Coronary artery (tissue), 2 donors: ENCODE results near the gene BLOC1S5.

Source experiments
- DNase-seq: peaks from one replicate; pipeline ENCODE4 v3.0.0-alpha.2; 2017; ENCODE audit warnings: low spot score
- H3K27ac ChIP-seq, 2 donors: fragments of 200-600 bp; sonication (generic); one replicate each; pipeline ENCODE4 v1.5.1; 2016 to 2019
- H3K4me3 ChIP-seq: fragments of 200-600 bp; sonication (generic); 2 replicates; pipeline ENCODE4 v1.5.1; 2016; ENCODE audit warnings: mild to moderate bottlenecking, moderate library complexity
- TF ChIP-seq, protein P1 (sequence below): fragments of 200-600 bp; sonication (generic); IDR thresholded peaks from one replicate; pipeline ENCODE4 v1.5.1; 2019; ENCODE audit warnings: antibody characterized with exemption

BLOC1S5 gene, protein sequence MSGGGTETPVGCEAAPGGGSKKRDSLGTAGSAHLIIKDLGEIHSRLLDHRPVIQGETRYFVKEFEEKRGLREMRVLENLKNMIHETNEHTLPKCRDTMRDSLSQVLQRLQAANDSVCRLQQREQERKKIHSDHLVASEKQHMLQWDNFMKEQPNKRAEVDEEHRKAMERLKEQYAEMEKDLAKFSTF

DNA sequence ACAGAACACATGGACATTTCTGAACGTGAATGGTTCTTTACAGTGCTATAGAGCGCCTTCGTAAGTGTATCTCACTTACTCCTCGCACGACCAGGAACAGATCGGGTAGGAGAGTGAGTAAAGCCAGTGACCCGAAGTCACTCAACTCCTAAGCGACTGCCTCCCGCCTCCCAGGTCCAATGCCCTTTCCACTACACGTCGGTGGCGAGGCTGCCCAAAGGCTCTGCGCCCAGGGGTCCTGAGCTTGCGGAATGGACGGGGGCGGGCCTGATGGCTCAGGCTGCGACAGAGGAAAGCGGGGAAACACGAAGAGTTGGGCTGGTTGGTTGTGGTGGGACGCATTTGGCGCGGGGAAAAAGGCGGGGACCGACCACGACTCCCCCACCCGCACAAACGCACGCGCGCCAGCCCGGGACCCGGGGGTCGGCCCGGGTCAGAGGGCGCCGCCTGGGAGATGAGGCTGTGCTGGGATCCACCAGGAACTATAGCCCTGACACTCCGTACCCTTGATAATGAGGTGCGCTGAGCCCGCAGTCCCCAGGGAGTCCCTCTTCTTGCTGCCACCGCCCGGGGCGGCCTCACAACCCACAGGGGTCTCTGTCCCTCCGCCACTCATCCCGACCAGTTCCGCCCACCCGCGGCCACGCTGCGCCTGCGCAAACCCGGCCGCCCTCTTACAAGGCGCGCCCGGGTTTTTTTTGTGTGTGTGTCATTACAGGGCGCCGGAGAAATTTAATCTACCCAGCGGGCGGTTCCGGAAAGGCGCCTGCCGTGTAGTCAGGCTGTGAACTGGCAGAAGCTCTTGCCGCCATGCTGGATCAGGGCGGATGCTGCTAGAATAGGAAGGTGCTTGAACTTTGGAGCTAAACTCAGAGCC lies at the start of gene BLOC1S5:
TSS of gene BLOC1S5 (minus strand) at position 629 of the 877 bp plus-strand sequence. CDS start at position 616, 13 bp downstream.
- peak within 1 kb of the TSS; percentile 79 to 93 for H3K27ac ChIP-seq
- TF ChIP-seq, protein P1, sequence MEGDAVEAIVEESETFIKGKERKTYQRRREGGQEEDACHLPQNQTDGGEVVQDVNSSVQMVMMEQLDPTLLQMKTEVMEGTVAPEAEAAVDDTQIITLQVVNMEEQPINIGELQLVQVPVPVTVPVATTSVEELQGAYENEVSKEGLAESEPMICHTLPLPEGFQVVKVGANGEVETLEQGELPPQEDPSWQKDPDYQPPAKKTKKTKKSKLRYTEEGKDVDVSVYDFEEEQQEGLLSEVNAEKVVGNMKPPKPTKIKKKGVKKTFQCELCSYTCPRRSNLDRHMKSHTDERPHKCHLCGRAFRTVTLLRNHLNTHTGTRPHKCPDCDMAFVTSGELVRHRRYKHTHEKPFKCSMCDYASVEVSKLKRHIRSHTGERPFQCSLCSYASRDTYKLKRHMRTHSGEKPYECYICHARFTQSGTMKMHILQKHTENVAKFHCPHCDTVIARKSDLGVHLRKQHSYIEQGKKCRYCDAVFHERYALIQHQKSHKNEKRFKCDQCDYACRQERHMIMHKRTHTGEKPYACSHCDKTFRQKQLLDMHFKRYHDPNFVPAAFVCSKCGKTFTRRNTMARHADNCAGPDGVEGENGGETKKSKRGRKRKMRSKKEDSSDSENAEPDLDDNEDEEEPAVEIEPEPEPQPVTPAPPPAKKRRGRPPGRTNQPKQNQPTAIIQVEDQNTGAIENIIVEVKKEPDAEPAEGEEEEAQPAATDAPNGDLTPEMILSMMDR, result no peak

DNA sequence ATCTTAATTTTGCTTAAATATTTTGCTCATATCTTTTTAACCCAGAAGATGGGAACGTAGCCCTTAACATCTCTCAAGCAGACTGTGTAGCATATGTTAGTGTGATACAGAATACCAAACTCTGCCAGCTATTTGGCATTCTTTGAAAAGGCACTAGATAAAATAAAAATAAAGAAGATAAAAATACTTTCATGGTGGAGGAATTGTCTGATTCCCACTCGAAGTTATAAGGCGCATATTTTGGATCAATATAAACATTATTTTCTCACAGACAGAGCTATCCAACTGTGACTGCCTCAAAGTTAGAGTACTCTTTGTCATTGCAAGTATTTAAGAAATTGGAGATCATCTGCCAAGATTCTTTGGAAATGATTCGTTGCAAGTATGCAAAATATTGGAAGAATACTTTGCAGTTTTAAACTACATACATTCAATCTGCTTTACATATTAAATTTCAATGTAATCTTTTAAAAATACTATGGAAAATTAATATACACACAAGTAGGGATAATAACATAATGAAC lies 49.0 kb upstream of the BLOC1S5 start:
- Histone ChIP-seq H3K4me3 (no peak overlapping the region), H3K27ac (no peak overlapping the region)
- TF ChIP-seq, protein P1, result no peak
- no peak for DNase-seq

More for the DNA sequence above, at the start of gene BLOC1S5:
- peak within 1 kb of the TSS; percentile 87 for H3K4me3 ChIP-seq
- peak; percentile 97 for DNase-seq

DNA sequence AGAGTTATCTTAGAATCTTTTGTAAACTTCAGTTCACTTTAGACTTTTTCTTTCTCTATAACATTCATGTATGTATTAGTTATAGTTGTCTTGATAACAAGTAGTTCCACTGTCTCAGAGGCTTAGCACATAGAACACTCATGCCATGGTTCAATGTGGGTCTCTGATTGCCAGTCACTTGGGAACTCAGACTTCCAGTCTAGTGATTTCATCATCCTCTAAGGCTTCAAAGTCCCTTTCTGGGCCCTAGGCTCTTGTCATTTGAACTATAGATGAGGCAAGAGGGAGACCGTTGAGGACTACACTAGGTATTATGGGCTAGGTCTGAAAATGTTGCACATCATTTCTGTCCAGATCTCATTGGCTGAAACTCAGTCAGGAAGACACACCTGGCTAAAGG lies 46.5 kb upstream of the BLOC1S5 start:
- no peak overlapping the region for H3K27ac ChIP-seq
- TF ChIP-seq, protein P1, result no peak
- no peak for DNase-seq

DNA sequence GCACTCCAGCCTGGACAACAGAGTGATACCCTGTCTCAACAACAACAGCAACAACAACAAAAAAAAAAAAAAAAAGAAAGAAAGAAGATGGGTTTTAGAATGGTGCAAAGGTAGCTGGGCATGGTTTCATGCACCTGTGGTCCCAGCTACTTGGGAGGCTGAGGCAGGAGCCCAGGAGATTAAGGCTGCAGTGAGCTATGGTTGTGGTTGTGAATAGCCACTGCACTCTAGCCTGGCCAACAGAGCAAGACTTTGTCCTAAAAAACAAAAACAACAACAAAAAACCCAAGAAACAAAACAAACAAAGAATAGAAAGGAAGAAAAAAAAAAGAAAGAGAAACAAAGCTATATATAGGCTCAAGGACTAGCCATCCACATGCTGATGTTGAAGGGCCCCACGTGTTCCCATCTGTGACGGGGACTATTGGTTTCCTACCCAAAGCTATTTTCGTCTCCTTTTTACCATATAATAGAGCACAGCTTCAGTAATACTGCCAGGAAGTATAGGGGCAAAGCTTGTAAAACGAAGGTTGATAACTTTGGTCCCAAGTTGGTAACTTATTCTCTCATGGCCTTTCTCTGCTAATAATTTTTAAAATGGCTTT lies 46.0 kb upstream of the BLOC1S5 start:
- no peak for DNase-seq
- TF ChIP-seq, protein P1, result no peak
- H3K4me3 ChIP-seq, result no peak overlapping the region

More for the DNA sequence above, 46.5 kb upstream of the BLOC1S5 start:
- no peak overlapping the region for H3K4me3 ChIP-seq

DNA sequence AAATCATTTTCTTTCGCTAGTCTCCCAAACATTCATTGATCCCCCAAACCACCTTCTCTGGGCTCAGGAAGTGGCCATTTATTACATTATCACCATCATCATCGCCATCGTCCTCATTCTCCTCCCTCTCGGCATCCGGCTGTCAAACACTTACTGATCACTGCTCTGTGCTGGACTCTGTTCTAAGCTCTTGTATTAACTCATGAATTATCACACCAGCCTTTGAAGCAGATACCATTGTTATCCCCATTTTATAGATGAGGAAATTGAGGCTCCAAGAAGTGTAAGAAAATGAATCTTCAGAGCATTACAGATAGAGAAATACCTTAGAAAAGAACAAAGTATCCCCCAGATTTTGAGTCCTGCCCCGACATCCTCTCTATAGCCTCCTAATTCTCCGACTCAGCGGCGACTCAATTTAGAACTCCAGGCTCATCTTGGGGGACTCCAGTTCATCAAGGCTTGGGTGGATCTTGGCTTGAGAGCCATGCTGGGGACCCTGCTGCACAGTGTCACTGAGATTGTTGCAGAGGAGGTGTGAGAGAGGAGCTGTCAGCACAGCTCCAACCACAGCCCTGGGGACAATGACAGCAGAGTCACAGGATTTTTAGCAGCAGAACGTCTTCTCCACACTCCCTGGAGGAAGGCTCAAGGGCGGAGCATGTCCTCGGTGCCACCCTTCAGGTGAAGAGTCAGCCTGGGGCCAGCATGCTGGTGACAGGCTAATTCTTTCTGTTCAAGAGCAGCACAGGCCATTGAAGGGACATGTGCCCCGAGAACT lies 44.8 kb upstream of the BLOC1S5 start:
- Histone ChIP-seq H3K4me3 (no peak overlapping the region), H3K27ac (no peak overlapping the region)
- TF ChIP-seq, protein P1, result no peak
- DNase-seq, result no peak

More for the DNA sequence above, 46.0 kb upstream of the BLOC1S5 start:
- no peak overlapping the region for H3K27ac ChIP-seq

DNA sequence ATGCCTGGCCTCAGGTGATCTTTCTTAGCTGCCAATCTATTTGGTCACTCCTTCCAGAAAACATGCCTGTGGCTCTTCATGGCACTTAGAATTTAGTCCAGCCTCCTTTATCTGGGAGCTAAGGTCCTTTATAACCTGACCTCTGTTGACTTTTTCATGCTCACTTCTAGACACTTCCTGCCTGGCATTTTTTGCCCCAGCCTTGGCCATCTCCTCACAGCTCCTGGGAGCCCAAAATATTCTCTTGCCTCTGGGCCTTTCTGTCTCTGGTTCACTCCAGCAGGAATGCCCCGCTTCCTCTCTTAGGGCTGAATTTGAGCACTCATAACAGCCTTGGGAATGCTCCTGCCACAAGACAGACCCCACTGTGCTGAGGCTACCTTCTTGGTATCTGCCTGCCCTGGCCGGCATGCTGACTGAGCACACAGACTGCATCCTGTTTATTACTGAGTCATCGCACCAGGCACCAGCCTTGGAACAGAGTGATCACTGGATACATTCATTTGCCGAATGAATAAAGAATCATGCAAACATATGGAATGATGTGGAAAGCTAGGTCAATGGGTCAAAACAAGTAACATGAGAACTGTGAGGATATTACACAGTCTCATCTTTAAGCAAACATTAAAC lies 44.0 kb upstream of the BLOC1S5 start:
- Histone ChIP-seq H3K4me3 (no peak overlapping the region), H3K27ac (no peak overlapping the region)
- TF ChIP-seq, protein P1, result no peak
- no peak for DNase-seq
